ENCODE results near the gene ERC1. TPM values are rescaled to one million over a fixed set of nuclear protein-coding genes. Genes with fewer than 3 reads are reported as not detected.

Gene ERC1
- total RNA-seq, 1 experiment from 2014 or later = 40.4 TPM

GRCh38 chr12:1466481-1467154 is 475.6 kb downstream of the ERC1 start:
- TF ChIP-seq SIN3A (IDR thresholded peaks at IDR 0.05; ENCODE audit: borderline replicate concordance, insufficient read depth, low read depth, low read length) (no peak), TCF7L2 (IDR thresholded peaks at IDR 0.05; ENCODE audit: low read depth, low read length) (no peak), REST (IDR thresholded peaks at IDR 0.05; ENCODE audit: insufficient read depth in 1 of 2, low read depth in 2 of 2, low read length in 1 of 2) (no peak), POLR2AphosphoS5 (IDR thresholded peaks at IDR 0.05; ENCODE audit: low read depth, low read length) (no peak), CTCF (IDR thresholded peaks at IDR 0.05) (no peak)
- Histone ChIP-seq H3K36me3 (ENCODE audit: control insufficient read depth, insufficient read depth, low read length) (no peaks in the 10 kb centered on the region), H3K27me3 (ENCODE audit: control insufficient read depth, insufficient read depth, low read length) (no peaks in the 10 kb centered on the region), H3K27ac (ENCODE audit: low read length) (no peak overlapping the region), H3K9me3 (ENCODE audit: control insufficient read depth, insufficient read depth, low read depth, low read length) (no peaks in the 10 kb centered on the region), H3K4me1 (ENCODE audit: control insufficient read depth, insufficient read depth, low read length) (no peaks in the 10 kb centered on the region; the same call in 1 of the 2 replicates), H3K4me3 (ENCODE audit: low read depth in 2 of 2, low read length in 2 of 2) (no peak overlapping the region)
- no peak for ATAC-seq
- in situ Hi-C loops (cut with HindIII; ENCODE audit: low pct_unique_long_range_greater_than_20kb, low sequenced_read_pairs) (no loop called here), intact Hi-C loops (cut with micrococcal nuclease; ENCODE audit: unreplicated experiment) (no loop called here)
- no TSS peak for BruUV-seq (replicated peaks)
- DNase-seq (ENCODE audit: low read depth, low spot score) = no peak
- CTCF ChIA-PET = no interaction called here
- POLR2A ChIA-PET = no interaction called here

- DNase-seq (ENCODE audit: low read depth, low spot score) (no peak), ATAC-seq (no peak)
- Histone ChIP-seq H3K27ac (ENCODE audit: low read length) (no peak overlapping the region), H3K9me3 (ENCODE audit: control insufficient read depth, insufficient read depth, low read depth, low read length) (no peaks in the 10 kb centered on the region), H3K36me3 (ENCODE audit: control insufficient read depth, insufficient read depth, low read length) (no peaks in the 10 kb centered on the region), H3K4me1 (ENCODE audit: control insufficient read depth, insufficient read depth, low read length) (peaks cover 3% of the 10 kb centered on the region; the same call in 1 of the 2 replicates), H3K27me3 (ENCODE audit: control insufficient read depth, insufficient read depth, low read length) (no peaks in the 10 kb centered on the region), H3K4me3 (ENCODE audit: low read depth in 2 of 2, low read length in 2 of 2) (no peak overlapping the region)
- intact Hi-C loops (cut with micrococcal nuclease; ENCODE audit: unreplicated experiment) (no loop called here), in situ Hi-C loops (cut with HindIII; ENCODE audit: low pct_unique_long_range_greater_than_20kb, low sequenced_read_pairs) (no loop called here)
- TF ChIP-seq SIN3A (IDR thresholded peaks at IDR 0.05; ENCODE audit: borderline replicate concordance, insufficient read depth, low read depth, low read length) (no peak), CTCF (IDR thresholded peaks at IDR 0.05) (no peak), REST (IDR thresholded peaks at IDR 0.05; ENCODE audit: insufficient read depth in 1 of 2, low read depth in 2 of 2, low read length in 1 of 2) (no peak), POLR2AphosphoS5 (IDR thresholded peaks at IDR 0.05; ENCODE audit: low read depth, low read length) (no peak), TCF7L2 (IDR thresholded peaks at IDR 0.05; ENCODE audit: low read depth, low read length) (no peak)
- no TSS peak for BruUV-seq (replicated peaks)
- ChIA-PET POLR2A (no interaction called here), CTCF (no interaction called here)
These were observed 476.7 kb downstream of the ERC1 start for GRCh38 chr12:1467710-1468109.
